Activated T-cell treated with anti-CD3 and anti-CD28 coated beads, Interleukin-2, amount 50 U/mL, for 4 hours (primary cell): ENCODE measurements around the gene SORCS2. TPM values are rescaled to one million over a fixed set of nuclear protein-coding genes. Genes with fewer than 3 reads are reported as not detected.

Experiments
- ATAC-seq, 2 donors: fragments of 200-7000 bp; cut with Tn5 transposase; one replicate each; pipeline ENCODE4 v1.10.0; 2021
- DNase-seq: peaks from one replicate; pipeline ENCODE4 v3.0.0-alpha.2; 2020
- H3K27me3 Mint-ChIP-seq: one replicate; pipeline ENCODE4 v1.8.0; 2021; ENCODE audit warnings: low read depth, mixed read lengths
- H3K36me3 Mint-ChIP-seq: one replicate; pipeline ENCODE4 v1.8.0; 2022; ENCODE audit warnings: mixed read lengths; ENCODE audit not compliant: insufficient read depth
- H3K4me1 Mint-ChIP-seq: one replicate; pipeline ENCODE4 v1.8.0; 2021; ENCODE audit warnings: low read depth, mixed read lengths
- H3K4me3 Mint-ChIP-seq: one replicate; pipeline ENCODE4 v1.8.0; 2021; ENCODE audit warnings: mild to moderate bottlenecking, moderate library complexity, mixed read lengths
- H3K9me3 Mint-ChIP-seq: one replicate; pipeline ENCODE4 v1.8.0; 2021; ENCODE audit warnings: mixed read lengths
- total RNA-seq, 3 donors: library from RNA; stranded (reverse); gene quantifications; one replicate each; pipeline ENCODE4 v1.2.1, GENCODE V29; 2021

SORCS2 gene
- total RNA-seq, 3 donors from 2014 or later = 0.18 to 0.43 TPM; not detected in 1

DNA sequence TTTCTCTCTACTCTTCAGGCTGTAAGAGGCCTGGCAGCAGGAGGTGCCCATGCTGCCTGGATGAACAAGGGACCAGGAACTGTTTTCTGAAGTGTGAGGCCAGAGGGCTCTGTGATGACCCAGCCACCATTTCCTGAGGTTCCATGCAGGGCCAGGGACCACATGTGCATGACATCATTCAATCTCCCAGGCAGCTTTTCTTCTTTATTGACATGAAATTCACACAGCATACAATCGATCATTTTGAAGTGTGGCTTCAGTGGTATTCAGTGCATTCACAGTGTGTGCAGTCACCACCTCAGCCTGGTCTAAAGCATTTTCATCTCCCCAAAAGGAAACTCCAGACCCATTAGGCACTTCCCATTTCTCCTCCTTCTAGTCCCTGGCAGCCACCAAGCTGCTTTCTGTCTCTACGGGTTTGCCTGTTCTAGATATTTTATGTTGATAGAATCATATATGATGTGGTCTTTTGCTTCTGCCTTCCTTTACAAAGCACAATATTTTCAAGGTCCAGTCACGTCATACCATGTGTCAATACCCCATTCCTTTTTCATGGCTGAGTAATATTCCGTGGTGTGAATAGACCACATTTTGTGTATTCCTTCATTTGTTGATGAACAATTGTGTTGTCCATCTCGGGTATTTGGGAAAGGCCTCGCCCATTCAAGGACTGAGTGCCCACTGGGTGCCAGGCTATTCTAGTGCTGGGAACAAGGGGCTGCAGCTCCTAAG is 149.3 kb downstream of the SORCS2 start:
- Mint-ChIP-seq H3K4me3 (no peak overlapping the region), H3K4me1 (no peaks in the 10 kb centered on the region), H3K9me3 (peaks cover 20% of the 10 kb centered on the region), H3K36me3 (no peaks in the 10 kb centered on the region), H3K27me3 (peaks cover 3% of the 10 kb centered on the region)
- ATAC-seq = no peak
- DNase-seq = no peak

DNA sequence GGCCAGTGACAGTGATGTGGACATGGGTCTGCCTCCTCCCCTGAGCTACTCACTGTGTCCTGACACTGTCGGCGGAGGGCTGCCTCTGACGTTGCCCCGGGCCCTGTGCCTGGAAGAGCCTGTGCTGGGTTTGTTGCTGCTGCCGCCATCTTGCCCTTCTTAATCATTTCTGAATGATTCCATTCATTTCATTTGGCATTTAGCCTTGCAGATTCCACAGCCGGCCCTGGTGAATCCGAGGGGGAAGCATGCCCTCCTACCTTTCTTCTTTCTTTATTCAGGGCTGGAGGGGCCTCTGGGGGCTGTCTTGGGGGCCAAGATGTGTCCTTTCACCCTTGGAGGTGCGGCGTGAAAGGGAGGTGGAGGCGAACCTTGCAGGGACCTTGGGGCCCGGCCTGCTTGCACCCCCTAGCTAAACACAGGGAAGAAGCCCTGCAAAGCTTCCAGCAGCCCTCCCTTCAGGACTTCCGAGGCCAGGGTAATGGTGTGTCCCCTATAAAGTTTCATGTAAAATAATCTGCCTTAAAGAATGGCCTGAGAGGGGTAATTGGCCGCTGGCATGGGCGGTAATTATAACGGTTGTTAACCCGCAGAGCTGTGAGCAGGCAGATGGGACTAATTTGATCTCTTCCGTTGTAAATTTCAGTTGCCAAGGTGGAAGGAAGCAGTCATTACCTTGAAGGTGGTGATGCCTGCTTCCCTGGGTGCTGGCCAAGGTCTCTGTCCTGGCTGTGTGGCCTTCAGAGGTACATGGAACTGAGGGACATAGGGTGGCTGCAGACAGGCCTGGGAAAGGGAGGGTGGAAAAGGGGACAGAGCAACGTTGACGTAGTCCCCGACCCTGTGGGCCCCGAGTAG is 150.1 kb downstream of the SORCS2 start:
- H3K27me3 Mint-ChIP-seq = peaks cover 3% of the 10 kb centered on the region
- peaks cover 22% of the 10 kb centered on the region for H3K9me3 Mint-ChIP-seq
- no peak for ATAC-seq
- H3K4me3 Mint-ChIP-seq = no peak overlapping the region
- no peak for DNase-seq
- no peaks in the 10 kb centered on the region for H3K36me3 Mint-ChIP-seq
- no peaks in the 10 kb centered on the region for H3K4me1 Mint-ChIP-seq

DNA sequence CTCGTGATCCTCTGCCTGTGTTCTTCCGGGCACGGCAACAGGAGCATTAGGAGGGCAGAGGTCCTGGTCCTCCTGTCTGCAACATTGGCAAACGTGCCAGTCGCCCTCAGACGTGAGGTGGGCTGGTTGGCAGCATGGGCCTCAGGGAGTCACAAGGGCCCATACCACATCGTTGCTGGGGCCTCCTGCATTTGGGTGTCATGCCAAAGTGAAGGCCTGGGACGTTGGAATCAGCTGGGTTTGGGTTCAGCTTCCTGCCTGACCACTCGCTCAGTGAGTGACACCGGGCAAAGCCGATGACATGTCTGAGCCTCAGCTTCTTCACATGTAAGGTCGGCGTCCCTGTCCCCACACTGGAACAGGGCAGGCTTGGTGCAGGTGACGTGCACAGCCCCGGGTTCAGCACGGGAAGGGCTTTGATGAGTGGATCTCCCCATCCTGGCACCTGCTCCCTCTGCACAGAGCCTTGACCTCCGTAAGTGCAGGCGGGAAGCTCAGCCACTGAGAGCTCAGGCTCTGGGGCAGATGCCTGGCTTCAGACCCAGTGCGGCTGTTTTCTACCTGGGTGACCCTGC is 150.8 kb downstream of the SORCS2 start:
- Mint-ChIP-seq H3K9me3 (peaks cover 22% of the 10 kb centered on the region), H3K4me1 (no peaks in the 10 kb centered on the region), H3K36me3 (no peaks in the 10 kb centered on the region), H3K4me3 (no peak overlapping the region), H3K27me3 (peaks cover 3% of the 10 kb centered on the region)
- ATAC-seq = no peak
- DNase-seq = no peak

DNA sequence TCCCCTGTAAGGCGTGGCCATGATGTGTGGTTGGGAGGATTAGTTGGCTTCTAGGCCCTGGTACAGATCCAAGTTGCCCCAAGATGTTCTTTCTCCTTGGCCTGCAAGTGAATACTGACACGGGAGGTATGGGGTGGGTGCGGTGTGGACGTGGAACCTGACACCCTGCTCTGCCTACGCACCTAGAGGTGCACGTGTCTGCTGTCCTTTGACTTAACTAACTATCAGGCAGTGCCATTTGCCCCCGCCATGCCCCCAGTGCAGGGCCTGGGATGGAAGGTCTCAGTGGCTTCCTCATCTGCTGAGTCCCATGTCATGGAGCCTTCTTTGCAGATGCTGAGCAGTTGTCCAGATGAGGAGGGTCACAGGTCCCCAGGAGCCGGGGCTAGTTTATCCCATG is 151.6 kb downstream of the SORCS2 start:
- H3K9me3 Mint-ChIP-seq = peaks cover 22% of the 10 kb centered on the region
- no peak for ATAC-seq
- no peak for DNase-seq
- H3K4me3 Mint-ChIP-seq = no peak overlapping the region
- H3K27me3 Mint-ChIP-seq = peaks cover 3% of the 10 kb centered on the region
- no peaks in the 10 kb centered on the region for H3K36me3 Mint-ChIP-seq
- no peaks in the 10 kb centered on the region for H3K4me1 Mint-ChIP-seq

DNA sequence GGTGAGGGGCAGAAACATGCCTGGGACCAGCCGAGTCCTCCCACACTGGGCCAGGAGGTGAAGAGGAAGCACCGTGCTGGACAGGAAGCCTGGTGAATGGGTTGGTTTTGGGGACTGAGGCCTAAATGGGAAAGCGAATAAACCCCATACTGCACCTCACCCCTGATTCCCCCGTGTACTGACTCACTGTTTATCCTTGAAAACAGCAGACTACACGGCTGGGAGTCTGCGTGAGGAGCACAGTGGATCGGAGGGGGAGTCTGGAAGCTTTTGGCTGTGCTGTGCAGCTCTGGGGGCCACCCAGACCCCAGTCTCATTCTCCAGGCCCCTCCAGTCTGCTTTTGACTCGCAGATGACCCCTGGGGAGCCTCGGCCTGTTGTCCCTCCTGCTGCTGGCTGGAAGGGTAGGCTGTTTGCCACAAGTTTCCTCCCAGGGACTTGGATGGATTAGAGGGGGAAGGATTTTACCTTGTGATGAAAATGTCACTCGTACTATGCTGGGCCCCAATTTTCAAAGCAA is 152.4 kb downstream of the SORCS2 start:
- peaks cover 3% of the 10 kb centered on the region for H3K27me3 Mint-ChIP-seq
- H3K4me3 Mint-ChIP-seq = no peak overlapping the region
- no peak for ATAC-seq
- peaks cover 22% of the 10 kb centered on the region for H3K9me3 Mint-ChIP-seq
- no peaks in the 10 kb centered on the region for H3K36me3 Mint-ChIP-seq
- no peak for DNase-seq
- H3K4me1 Mint-ChIP-seq = no peaks in the 10 kb centered on the region

DNA sequence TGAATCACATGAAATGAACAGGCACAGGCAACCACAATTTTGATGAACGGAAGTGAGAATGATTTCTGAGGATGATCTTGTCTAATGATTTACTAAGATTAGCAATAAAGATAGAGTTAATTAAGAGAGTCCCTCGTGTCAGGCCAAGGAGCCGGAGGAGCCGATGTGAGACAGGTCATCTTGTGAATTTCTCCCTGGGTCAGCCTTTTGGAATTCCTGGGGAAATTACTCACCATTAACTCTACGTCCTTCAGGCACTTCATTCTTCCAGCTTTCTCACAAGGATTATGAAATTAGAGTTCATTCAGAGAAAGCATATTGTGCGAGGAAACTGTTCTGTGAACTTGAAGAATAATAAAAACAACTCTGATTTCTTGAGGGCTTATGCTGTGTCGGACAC is 155.6 kb downstream of the SORCS2 start:
- peaks cover 6% of the 10 kb centered on the region for H3K27me3 Mint-ChIP-seq
- no peaks in the 10 kb centered on the region for H3K4me1 Mint-ChIP-seq
- H3K36me3 Mint-ChIP-seq = no peaks in the 10 kb centered on the region
- no peak overlapping the region for H3K4me3 Mint-ChIP-seq
- DNase-seq = no peak
- ATAC-seq = no peak
- H3K9me3 Mint-ChIP-seq = peaks cover 14% of the 10 kb centered on the region

DNA sequence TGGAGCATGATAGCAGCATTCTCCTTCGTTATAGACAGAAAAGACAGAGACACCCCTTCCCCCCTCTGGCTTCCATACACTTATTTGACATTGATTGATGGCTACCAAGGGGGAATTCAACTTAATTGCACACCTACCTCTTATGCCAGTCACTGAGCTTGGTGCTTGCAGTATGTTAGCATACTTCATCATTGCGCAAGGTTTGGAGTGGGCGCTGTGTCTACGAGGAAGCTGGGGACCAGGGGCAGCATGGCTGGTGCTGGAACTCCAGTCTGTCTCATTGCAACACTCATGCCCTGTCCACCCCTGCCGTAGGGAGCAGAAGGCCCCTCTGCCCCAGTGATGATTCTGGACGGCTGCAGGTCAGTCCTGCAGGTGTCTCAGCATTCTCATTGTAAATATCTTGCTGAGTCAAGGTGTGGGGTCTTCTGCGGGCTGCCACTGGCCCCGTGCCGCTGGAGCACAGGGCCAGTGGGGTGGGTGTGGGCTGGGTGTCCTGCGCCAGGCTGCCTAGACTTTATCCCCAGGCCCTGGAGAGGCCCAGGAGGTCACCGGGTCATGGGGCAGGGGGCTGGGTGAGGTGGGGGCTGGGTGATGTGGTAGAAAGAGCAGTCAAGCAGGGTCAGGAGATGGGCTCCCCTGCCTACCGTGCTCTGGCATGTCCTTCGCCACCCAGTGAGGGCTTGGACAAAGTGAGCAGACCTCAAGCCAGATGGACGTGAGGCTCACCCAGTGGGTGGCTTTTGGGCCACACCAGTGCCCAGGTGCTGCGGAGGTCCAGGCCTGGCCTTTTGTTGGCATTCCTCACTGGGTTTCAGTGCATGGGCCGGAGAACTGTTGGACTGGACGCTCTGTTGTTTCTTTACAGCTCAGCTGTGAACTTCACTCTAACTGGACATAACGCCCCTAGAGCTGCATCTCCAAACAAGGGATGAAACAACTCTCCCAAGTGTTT is 156.9 kb downstream of the SORCS2 start:
- H3K4me3 Mint-ChIP-seq = no peak overlapping the region
- peaks cover 6% of the 10 kb centered on the region for H3K27me3 Mint-ChIP-seq
- no peaks in the 10 kb centered on the region for H3K4me1 Mint-ChIP-seq
- H3K9me3 Mint-ChIP-seq = peaks cover 14% of the 10 kb centered on the region
- ATAC-seq = no peak
- H3K36me3 Mint-ChIP-seq = no peaks in the 10 kb centered on the region
- DNase-seq = no peak

DNA sequence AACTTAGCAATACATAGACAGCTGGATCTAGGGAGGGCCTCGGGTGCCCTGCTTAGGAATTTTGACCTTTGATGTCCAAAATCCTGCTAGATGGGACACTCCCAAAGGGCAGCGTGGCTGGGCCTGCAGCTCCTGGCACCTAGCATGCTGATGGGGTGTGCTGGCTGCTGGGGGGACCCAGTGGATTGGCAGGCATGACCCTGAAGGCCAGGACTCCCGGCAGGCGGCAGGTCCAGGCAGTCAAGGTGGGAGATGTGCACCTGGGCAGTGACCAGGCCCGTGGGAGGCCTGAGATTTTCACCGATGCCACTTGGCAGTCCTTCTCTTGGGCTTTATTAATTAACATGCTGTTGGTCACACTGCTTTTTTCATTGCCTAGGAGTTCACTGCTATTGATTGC is 158.1 kb downstream of the SORCS2 start:
- no peak for ATAC-seq
- peaks cover 7% of the 10 kb centered on the region for H3K27me3 Mint-ChIP-seq
- H3K9me3 Mint-ChIP-seq = peaks cover 14% of the 10 kb centered on the region
- H3K4me3 Mint-ChIP-seq = no peak overlapping the region
- DNase-seq = no peak
- H3K36me3 Mint-ChIP-seq = no peaks in the 10 kb centered on the region
- H3K4me1 Mint-ChIP-seq = no peaks in the 10 kb centered on the region

DNA sequence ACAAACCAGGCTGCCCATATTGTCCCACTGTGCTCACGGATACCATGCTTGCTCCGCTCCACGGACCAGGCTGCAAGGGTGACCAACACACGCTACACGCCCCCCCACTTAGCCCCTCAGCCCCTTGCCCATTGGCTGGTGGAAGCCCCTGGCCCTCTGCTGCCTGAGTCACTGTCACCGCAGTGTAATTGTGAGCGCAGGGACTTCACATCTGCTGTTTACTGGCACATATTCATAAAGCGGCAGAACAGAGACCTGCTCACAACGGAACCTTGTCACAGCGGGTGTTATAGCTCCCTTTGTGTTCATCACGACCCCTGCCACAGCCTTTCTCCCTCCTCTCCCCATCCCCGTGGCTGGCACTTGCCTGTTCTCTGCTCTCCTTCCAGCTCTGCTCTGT is 158.7 kb downstream of the SORCS2 start:
- H3K9me3 Mint-ChIP-seq = peaks cover 8% of the 10 kb centered on the region
- H3K27me3 Mint-ChIP-seq = peaks cover 5% of the 10 kb centered on the region
- no peak overlapping the region for H3K4me3 Mint-ChIP-seq
- H3K36me3 Mint-ChIP-seq = no peaks in the 10 kb centered on the region
- DNase-seq (no peak), ATAC-seq (no peak)
- no peaks in the 10 kb centered on the region for H3K4me1 Mint-ChIP-seq

DNA sequence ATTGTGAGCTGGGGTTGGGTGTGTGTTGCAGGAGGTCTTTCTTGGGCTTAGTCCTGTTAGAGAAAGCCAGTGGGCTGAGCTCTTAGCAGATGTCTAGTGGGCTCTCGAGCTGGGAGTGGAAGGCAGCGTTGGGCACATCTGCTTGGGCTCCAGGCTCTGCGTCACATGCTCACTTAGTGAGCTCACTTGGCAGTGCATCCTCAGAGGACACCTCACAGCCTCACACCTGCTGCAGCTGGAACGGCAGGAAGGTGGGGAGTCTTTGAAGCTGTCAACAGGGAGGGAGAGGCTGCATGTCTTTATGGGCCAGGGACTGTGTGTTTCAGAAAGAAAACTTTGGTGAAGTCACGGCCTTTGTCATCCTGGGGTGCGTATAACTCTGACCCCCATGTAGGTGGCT is 160.1 kb downstream of the SORCS2 start:
- no peaks in the 10 kb centered on the region for H3K36me3 Mint-ChIP-seq
- H3K27me3 Mint-ChIP-seq = peaks cover 5% of the 10 kb centered on the region
- no peaks in the 10 kb centered on the region for H3K4me1 Mint-ChIP-seq
- DNase-seq = no peak
- no peak for ATAC-seq
- no peak overlapping the region for H3K4me3 Mint-ChIP-seq
- no peaks in the 10 kb centered on the region for H3K9me3 Mint-ChIP-seq

DNA sequence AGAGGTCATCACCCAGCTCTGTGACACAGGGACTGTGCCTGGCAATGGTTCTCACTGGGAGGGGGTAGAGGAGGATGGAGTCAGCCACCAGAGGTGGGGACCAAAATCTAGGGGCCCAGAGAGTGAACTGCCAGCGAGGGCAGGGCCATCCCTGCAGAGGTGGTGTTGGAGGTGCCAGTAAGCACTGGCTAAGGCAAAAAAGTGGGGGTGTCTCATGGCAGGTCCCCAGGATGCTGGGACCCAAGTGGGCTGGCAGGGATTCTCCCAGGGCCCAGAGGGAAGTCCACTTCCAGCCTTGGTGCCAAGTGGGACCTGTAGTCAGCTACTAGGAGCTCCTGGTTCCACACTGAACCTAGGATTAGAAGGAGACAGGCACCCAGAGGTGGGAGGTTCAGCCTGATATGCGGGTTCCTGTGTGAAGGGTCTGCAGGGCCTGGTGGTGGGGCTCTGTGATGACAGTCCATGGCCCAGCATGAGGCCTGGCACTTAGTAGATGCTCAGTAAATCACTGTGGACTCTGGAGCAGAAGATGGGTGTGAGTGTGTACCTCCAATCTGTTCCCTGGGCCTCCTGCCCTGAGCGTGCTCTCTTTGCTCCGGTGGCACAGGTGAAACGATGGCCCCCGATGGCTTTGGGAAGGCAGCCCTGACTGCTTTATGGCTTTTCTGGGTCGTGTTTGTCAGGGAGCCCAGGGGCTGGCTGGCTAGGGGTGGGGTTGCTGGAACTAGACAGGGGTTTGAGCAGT is 160.9 kb downstream of the SORCS2 start:
- ATAC-seq (no peak), DNase-seq (no peak)
- Mint-ChIP-seq H3K36me3 (no peaks in the 10 kb centered on the region), H3K9me3 (no peaks in the 10 kb centered on the region), H3K4me1 (no peaks in the 10 kb centered on the region), H3K27me3 (peaks cover 5% of the 10 kb centered on the region), H3K4me3 (no peak overlapping the region)

DNA sequence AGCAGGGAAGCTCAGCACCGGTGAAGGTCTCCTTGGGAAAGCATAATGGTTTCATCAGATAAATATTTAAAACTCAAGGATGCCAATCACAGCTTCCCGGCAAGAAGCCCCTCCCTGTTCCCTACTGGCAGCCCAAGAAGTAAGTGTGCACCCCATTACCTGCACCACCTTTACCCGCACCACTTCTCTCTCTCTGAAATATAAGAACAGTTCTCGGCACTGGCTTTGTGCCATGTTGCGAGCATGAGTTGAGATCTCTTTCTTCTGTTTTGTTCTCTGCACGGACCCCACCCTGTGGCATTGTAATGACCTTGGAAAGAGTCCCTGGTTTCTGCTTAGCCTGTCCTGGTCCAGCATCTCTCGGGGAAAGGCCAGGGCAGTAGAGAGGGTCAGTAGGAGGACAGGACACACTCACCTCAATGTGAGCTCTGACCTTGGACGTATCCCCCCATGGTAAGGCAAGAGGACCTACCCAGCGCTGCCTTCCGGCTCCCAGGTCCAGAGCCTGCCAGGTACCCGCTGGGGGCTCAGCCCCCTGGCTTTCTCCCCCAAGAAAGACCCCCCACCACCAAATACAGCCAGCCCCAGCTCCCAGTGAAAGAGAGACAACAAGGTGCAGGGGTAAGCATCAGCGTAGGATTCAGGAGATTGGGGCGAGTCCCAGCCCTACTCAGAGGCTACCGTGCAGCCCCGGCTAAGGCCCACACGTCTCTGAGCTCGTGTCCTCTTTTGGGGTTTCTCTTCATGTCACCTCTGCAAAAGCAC is 161.7 kb downstream of the SORCS2 start:
- ATAC-seq (no peak), DNase-seq (no peak)
- Mint-ChIP-seq H3K9me3 (no peaks in the 10 kb centered on the region), H3K36me3 (no peaks in the 10 kb centered on the region), H3K4me3 (no peak overlapping the region), H3K4me1 (no peaks in the 10 kb centered on the region), H3K27me3 (peaks cover 5% of the 10 kb centered on the region)

DNA sequence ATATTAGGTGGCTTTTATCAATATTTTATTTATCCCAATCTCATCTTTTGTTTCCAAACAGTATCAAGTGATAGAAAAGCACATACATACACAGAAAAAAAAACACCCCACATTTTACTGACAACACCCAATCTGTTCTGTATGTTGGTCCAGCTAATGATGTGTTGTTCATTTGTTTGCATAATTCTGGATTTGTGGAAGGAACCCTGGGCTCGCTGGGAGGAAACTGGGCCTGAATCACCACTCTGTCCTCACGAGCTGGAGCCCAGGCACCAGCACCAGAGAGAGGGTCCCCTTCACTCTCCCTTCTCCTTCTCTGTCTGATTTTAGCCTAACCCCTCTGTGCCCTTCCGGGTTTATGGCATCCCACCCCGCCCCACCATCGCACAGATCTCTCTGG is 162.6 kb downstream of the SORCS2 start:
- ATAC-seq = no peak
- no peaks in the 10 kb centered on the region for H3K9me3 Mint-ChIP-seq
- no peaks in the 10 kb centered on the region for H3K4me1 Mint-ChIP-seq

More for the DNA sequence above, 162.6 kb downstream of the SORCS2 start:
- Mint-ChIP-seq H3K27me3 (peaks cover 5% of the 10 kb centered on the region), H3K4me3 (no peak overlapping the region), H3K36me3 (no peaks in the 10 kb centered on the region)
- no peak for DNase-seq
